ENCODE data around the gene GRHL3.

The GRHL3 gene

GRCh38 chr1:24348196-24348595 is 29.0 kb downstream of the GRHL3 start:
- H3K4me1 ChIP-seq (ENCODE audit: control insufficient read depth in 1 of 2, insufficient read depth in 2 of 2, low read length in 2 of 2): peaks cover 9 to 11% of the 10 kb centered on the region in 2 experiments
- H2AK5ac ChIP-seq (ENCODE audit: low read length): no peak overlapping the region

GRCh38 chr1:24349891-24350290 is 30.7 kb downstream of the GRHL3 start:
- no peak overlapping the region for H4K12ac ChIP-seq (ENCODE audit: low read depth, low read length)
- H3K18ac ChIP-seq (ENCODE audit: low read length): no peak overlapping the region
- no peak overlapping the region for H3K14ac ChIP-seq (ENCODE audit: low read length)
- H3K4ac ChIP-seq (ENCODE audit: low read depth, low read length): no peak overlapping the region
- no peak overlapping the region for H3K4me2 ChIP-seq (ENCODE audit: low read length)
- H2AK5ac ChIP-seq (ENCODE audit: low read length): no peak overlapping the region
- no peak overlapping the region for H4K8ac ChIP-seq (ENCODE audit: low read depth, low read length)
- no peak for DNase-seq
- H3K27me3 ChIP-seq (ENCODE audit: insufficient read depth, low read length): no peaks in the 10 kb centered on the region
- peaks cover 9 to 11% of the 10 kb centered on the region in 2 experiments for H3K4me1 ChIP-seq (ENCODE audit: control insufficient read depth in 1 of 2, insufficient read depth in 2 of 2, low read length in 2 of 2)
- H3K79me1 ChIP-seq (ENCODE audit: low read length): peaks cover 4% of the 10 kb centered on the region
- H3K27ac ChIP-seq (ENCODE audit: low read depth, low read length): no peak overlapping the region
- no peak overlapping the region for H2BK5ac ChIP-seq (ENCODE audit: low read depth, low read length, poor library complexity)
- peaks cover 1% of the 10 kb centered on the region for H3K9me3 ChIP-seq (ENCODE audit: insufficient read depth, low read depth, low read length)
- H2AFZ ChIP-seq (ENCODE audit: insufficient read depth, low read length, poor library complexity): no peak overlapping the region
- no peak overlapping the region for H2BK120ac ChIP-seq (ENCODE audit: insufficient read depth, low read length, poor library complexity)
- H2BK12ac ChIP-seq (ENCODE audit: low read length): no peak overlapping the region
- no peak overlapping the region for H3K23ac ChIP-seq (ENCODE audit: low read length)
- WGBS (ENCODE audit: extremely low coverage, insufficient coverage, insufficient read length): no CpG with 5 or more reads among the region's 2 CpGs
- peaks cover 30 to 38% of the 10 kb centered on the region in 2 experiments for H3K36me3 ChIP-seq (ENCODE audit: control insufficient read depth in 1 of 2, insufficient read depth in 2 of 2, low read length in 2 of 2)
- no peaks in the 10 kb centered on the region for H3K79me2 ChIP-seq (ENCODE audit: control insufficient read depth, insufficient read depth, low read length, poor library complexity)
- H3K9ac ChIP-seq (ENCODE audit: low read length): no peak overlapping the region
- H3K4me3 ChIP-seq (ENCODE audit: low read depth, low read length): no peak overlapping the region
- H4K91ac ChIP-seq (ENCODE audit: low read depth, low read length): no peak overlapping the region

More at GRCh38 chr1:24348196-24348595, 29.0 kb downstream of the GRHL3 start:
- H3K4ac ChIP-seq (ENCODE audit: low read depth, low read length): no peak overlapping the region
- no peak overlapping the region for H3K4me3 ChIP-seq (ENCODE audit: low read depth, low read length)
- no peak overlapping the region for H4K91ac ChIP-seq (ENCODE audit: low read depth, low read length)
- no peaks in the 10 kb centered on the region for H3K79me2 ChIP-seq (ENCODE audit: control insufficient read depth, insufficient read depth, low read length, poor library complexity)
- no peak overlapping the region for H3K23ac ChIP-seq (ENCODE audit: low read length)
- no peak overlapping the region for H3K18ac ChIP-seq (ENCODE audit: low read length)
- no peak overlapping the region for H2BK12ac ChIP-seq (ENCODE audit: low read length)
- H3K79me1 ChIP-seq (ENCODE audit: low read length): peaks cover 4% of the 10 kb centered on the region
- DNase-seq: no peak
- H3K14ac ChIP-seq (ENCODE audit: low read length): no peak overlapping the region
- H2BK120ac ChIP-seq (ENCODE audit: insufficient read depth, low read length, poor library complexity): peak overlapping the region; percentile 11
- H3K27ac ChIP-seq (ENCODE audit: low read depth, low read length): no peak overlapping the region
- no peak overlapping the region for H3K4me2 ChIP-seq (ENCODE audit: low read length)
- no peak overlapping the region for H3K9ac ChIP-seq (ENCODE audit: low read length)
- peak overlapping the region; percentile 24 for H4K8ac ChIP-seq (ENCODE audit: low read depth, low read length)
- peak overlapping the region; percentile 11 for H2BK5ac ChIP-seq (ENCODE audit: low read depth, low read length, poor library complexity)
- H3K36me3 ChIP-seq (ENCODE audit: control insufficient read depth in 1 of 2, insufficient read depth in 2 of 2, low read length in 2 of 2): peaks cover 30 to 35% of the 10 kb centered on the region in 2 experiments
- H4K12ac ChIP-seq (ENCODE audit: low read depth, low read length): no peak overlapping the region
- peaks cover 1% of the 10 kb centered on the region for H3K9me3 ChIP-seq (ENCODE audit: insufficient read depth, low read depth, low read length)
- no peak overlapping the region for H2AFZ ChIP-seq (ENCODE audit: insufficient read depth, low read length, poor library complexity)
- H3K27me3 ChIP-seq (ENCODE audit: insufficient read depth, low read length): no peaks in the 10 kb centered on the region
- no CpG with 5 or more reads among the region's 10 CpGs for WGBS (ENCODE audit: extremely low coverage, insufficient coverage, insufficient read length)

- Histone ChIP-seq H3K23ac (ENCODE audit: low read length) (no peak overlapping the region), H2AFZ (ENCODE audit: insufficient read depth, low read length, poor library complexity) (no peak overlapping the region), H2BK12ac (ENCODE audit: low read length) (no peak overlapping the region), H3K4me2 (ENCODE audit: low read length) (no peak overlapping the region), H3K14ac (ENCODE audit: low read length) (no peak overlapping the region), H3K27ac (ENCODE audit: low read depth, low read length) (no peak overlapping the region), H3K4me3 (ENCODE audit: low read depth, low read length) (no peak overlapping the region), H2BK5ac (ENCODE audit: low read depth, low read length, poor library complexity) (no peak overlapping the region), H3K36me3 (ENCODE audit: control insufficient read depth in 1 of 2, insufficient read depth in 2 of 2, low read length in 2 of 2) (peaks cover 25 to 31% of the 10 kb centered on the region in 2 experiments), H3K79me2 (ENCODE audit: control insufficient read depth, insufficient read depth, low read length, poor library complexity) (no peaks in the 10 kb centered on the region), H3K27me3 (ENCODE audit: insufficient read depth, low read length) (no peaks in the 10 kb centered on the region), H3K4ac (ENCODE audit: low read depth, low read length) (no peak overlapping the region), H4K91ac (ENCODE audit: low read depth, low read length) (no peak overlapping the region), H3K9ac (ENCODE audit: low read length) (no peak overlapping the region), H3K9me3 (ENCODE audit: insufficient read depth, low read depth, low read length) (peaks cover 1% of the 10 kb centered on the region), H2AK5ac (ENCODE audit: low read length) (no peak overlapping the region), H2BK120ac (ENCODE audit: insufficient read depth, low read length, poor library complexity) (no peak overlapping the region), H3K4me1 (ENCODE audit: control insufficient read depth in 1 of 2, insufficient read depth in 2 of 2, low read length in 2 of 2) (peaks cover 9 to 11% of the 10 kb centered on the region in 2 experiments), H4K12ac (ENCODE audit: low read depth, low read length) (no peak overlapping the region), H3K79me1 (ENCODE audit: low read length) (peaks cover 4% of the 10 kb centered on the region), H4K8ac (ENCODE audit: low read depth, low read length) (no peak overlapping the region), H3K18ac (ENCODE audit: low read length) (no peak overlapping the region)
- no peak for DNase-seq
- no CpG with 5 or more reads among the region's 4 CpGs for WGBS (ENCODE audit: extremely low coverage, insufficient coverage, insufficient read length)
Observed at GRCh38 chr1:24351247-24351646, 32.1 kb downstream of the GRHL3 start.

- H3K27ac ChIP-seq (ENCODE audit: low read depth, low read length): no peak overlapping the region
- H2AK5ac ChIP-seq (ENCODE audit: low read length): no peak overlapping the region
- no peak overlapping the region for H4K91ac ChIP-seq (ENCODE audit: low read depth, low read length)
- no peak overlapping the region for H3K18ac ChIP-seq (ENCODE audit: low read length)
- no peak overlapping the region for H2BK120ac ChIP-seq (ENCODE audit: insufficient read depth, low read length, poor library complexity)
- peaks cover 1% of the 10 kb centered on the region for H3K9me3 ChIP-seq (ENCODE audit: insufficient read depth, low read depth, low read length)
- H3K79me2 ChIP-seq (ENCODE audit: control insufficient read depth, insufficient read depth, low read length, poor library complexity): no peaks in the 10 kb centered on the region
- peaks cover 4% of the 10 kb centered on the region for H3K79me1 ChIP-seq (ENCODE audit: low read length)
- no peak overlapping the region for H3K9ac ChIP-seq (ENCODE audit: low read length)
- no peak overlapping the region for H4K12ac ChIP-seq (ENCODE audit: low read depth, low read length)
- no peak overlapping the region for H3K4ac ChIP-seq (ENCODE audit: low read depth, low read length)
- H3K4me2 ChIP-seq (ENCODE audit: low read length): no peak overlapping the region
- H2AFZ ChIP-seq (ENCODE audit: insufficient read depth, low read length, poor library complexity): no peak overlapping the region
- H3K36me3 ChIP-seq (ENCODE audit: control insufficient read depth in 1 of 2, insufficient read depth in 2 of 2, low read length in 2 of 2): peaks cover 20 to 26% of the 10 kb centered on the region in 2 experiments
- no peak overlapping the region for H2BK12ac ChIP-seq (ENCODE audit: low read length)
- H3K27me3 ChIP-seq (ENCODE audit: insufficient read depth, low read length): no peaks in the 10 kb centered on the region
- no peak overlapping the region for H3K23ac ChIP-seq (ENCODE audit: low read length)
- H3K4me3 ChIP-seq (ENCODE audit: low read depth, low read length): no peak overlapping the region
- H3K4me1 ChIP-seq (ENCODE audit: control insufficient read depth in 1 of 2, insufficient read depth in 2 of 2, low read length in 2 of 2): peaks cover 9 to 11% of the 10 kb centered on the region in 2 experiments
- H4K8ac ChIP-seq (ENCODE audit: low read depth, low read length): no peak overlapping the region
- DNase-seq: no peak
- no CpG with 5 or more reads among the region's 7 CpGs for WGBS (ENCODE audit: extremely low coverage, insufficient coverage, insufficient read length)
- H3K14ac ChIP-seq (ENCODE audit: low read length): no peak overlapping the region
- H2BK5ac ChIP-seq (ENCODE audit: low read depth, low read length, poor library complexity): no peak overlapping the region
Observed at GRCh38 chr1:24351918-24352627, 32.9 kb downstream of the GRHL3 start.
